Breast epithelium (tissue), 3 donors: ENCODE measurements around the gene MIB2.
A peak's percentile ranks its signal among the peaks of the same experiment; 100 is the strongest.

Experiments
- POLR2AphosphoS5 ChIP-seq, 3 donors: sonication (generic); formaldehyde crosslinking; IDR thresholded peaks; one replicate each; pipeline ENCODE4 v1.6.1; 2017; ENCODE audit warnings: antibody characterized with exemption in 3 of 3
- TF ChIP-seq, protein P1 (sequence below), 3 donors: fragments of 450-650 bp; IDR thresholded peaks; one replicate each; pipeline ENCODE4 v1.5.1; 2016 to 2017; ENCODE audit warnings: antibody characterized with exemption in 3 of 3, mild to moderate bottlenecking in 3 of 3, moderate library complexity in 3 of 3

DNA sequence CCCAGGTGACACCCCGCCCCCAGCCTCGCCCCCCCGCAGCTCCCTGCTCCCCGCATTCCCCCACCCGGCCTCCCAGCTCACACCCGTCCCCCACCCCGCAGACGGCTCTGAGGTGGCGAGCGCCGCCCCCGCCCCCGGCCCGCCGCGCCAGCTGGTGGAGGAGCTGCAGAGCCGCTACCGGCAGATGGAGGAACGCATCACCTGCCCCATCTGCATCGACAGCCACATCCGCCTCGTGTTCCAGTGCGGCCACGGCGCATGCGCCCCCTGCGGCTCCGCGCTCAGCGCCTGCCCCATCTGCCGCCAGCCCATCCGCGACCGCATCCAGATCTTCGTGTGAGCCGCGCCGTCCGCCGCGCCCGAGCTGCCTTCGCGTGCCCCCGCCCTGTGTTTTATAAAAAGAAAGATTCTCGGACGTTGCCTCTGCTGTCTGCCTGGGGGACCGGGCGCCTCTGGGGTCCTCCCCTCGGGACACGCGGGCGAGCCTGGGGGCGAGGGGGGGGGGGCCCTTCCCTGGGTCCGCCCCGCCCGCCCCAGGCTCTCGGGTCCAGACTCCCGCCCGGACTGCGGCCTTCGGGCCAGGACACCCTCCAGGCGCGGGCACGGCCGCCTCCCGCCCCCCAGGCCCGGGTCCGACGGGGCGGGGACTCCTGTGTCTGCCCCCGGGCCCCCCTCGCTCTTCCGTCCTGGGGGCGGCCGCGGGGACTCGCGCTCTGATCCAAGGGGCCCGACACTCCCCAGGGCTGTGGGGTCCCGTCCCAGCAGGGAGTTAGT, 15.1 kb downstream of the MIB2 start:
- peak in 1 of 3 donors; percentile 33 for TF ChIP-seq POLR2AphosphoS5 (IDR thresholded peaks at IDR 0.05)
- TF ChIP-seq, protein P1, sequence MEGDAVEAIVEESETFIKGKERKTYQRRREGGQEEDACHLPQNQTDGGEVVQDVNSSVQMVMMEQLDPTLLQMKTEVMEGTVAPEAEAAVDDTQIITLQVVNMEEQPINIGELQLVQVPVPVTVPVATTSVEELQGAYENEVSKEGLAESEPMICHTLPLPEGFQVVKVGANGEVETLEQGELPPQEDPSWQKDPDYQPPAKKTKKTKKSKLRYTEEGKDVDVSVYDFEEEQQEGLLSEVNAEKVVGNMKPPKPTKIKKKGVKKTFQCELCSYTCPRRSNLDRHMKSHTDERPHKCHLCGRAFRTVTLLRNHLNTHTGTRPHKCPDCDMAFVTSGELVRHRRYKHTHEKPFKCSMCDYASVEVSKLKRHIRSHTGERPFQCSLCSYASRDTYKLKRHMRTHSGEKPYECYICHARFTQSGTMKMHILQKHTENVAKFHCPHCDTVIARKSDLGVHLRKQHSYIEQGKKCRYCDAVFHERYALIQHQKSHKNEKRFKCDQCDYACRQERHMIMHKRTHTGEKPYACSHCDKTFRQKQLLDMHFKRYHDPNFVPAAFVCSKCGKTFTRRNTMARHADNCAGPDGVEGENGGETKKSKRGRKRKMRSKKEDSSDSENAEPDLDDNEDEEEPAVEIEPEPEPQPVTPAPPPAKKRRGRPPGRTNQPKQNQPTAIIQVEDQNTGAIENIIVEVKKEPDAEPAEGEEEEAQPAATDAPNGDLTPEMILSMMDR (IDR thresholded peaks at IDR 0.05) = no peak
